ENCODE results near the gene COQ8B.

DNA sequence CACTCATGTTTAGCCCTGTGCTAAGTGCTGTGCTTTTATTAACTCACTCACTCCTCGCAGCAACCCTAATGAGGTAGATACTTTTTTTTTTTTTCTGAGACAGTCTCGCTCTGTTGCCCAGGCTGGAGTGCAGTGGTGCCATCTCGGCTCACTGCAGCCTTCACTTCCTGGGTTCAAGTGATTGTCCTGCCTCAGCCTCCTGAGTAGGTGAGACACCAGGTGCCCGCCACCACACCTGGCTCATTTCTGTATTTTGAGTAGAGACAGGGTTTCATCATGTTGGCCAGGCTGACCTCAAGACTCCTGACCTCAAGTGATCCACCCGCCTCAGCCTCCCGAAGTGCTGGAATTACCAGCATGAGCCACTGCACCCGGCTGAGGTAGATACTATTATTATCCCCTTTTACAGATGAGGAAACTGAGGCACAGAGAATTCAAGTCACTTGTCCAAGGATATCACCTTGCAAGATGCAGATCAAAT, 2.8 kb upstream of the COQ8B start:
- TF ChIP-seq, protein P1, sequence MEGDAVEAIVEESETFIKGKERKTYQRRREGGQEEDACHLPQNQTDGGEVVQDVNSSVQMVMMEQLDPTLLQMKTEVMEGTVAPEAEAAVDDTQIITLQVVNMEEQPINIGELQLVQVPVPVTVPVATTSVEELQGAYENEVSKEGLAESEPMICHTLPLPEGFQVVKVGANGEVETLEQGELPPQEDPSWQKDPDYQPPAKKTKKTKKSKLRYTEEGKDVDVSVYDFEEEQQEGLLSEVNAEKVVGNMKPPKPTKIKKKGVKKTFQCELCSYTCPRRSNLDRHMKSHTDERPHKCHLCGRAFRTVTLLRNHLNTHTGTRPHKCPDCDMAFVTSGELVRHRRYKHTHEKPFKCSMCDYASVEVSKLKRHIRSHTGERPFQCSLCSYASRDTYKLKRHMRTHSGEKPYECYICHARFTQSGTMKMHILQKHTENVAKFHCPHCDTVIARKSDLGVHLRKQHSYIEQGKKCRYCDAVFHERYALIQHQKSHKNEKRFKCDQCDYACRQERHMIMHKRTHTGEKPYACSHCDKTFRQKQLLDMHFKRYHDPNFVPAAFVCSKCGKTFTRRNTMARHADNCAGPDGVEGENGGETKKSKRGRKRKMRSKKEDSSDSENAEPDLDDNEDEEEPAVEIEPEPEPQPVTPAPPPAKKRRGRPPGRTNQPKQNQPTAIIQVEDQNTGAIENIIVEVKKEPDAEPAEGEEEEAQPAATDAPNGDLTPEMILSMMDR (conservative IDR thresholded peaks at IDR 0.05), result no peak
- TF ChIP-seq ZFX (IDR thresholded peaks at IDR 0.05), result no peak

Data from C4-2B (cell line).